NB4 (cell line): ENCODE measurements around the gene POMP.

Source experiments
- CTCF ChIP-seq: IDR thresholded peaks from one replicate; pipeline ENCODE4 v1.5.1; 2012; ENCODE audit warnings: low read depth, low read length
- MAX ChIP-seq: IDR thresholded peaks from 2 replicates; pipeline ENCODE4 v1.6.1; 2011; ENCODE audit warnings: low read depth, low read length

DNA sequence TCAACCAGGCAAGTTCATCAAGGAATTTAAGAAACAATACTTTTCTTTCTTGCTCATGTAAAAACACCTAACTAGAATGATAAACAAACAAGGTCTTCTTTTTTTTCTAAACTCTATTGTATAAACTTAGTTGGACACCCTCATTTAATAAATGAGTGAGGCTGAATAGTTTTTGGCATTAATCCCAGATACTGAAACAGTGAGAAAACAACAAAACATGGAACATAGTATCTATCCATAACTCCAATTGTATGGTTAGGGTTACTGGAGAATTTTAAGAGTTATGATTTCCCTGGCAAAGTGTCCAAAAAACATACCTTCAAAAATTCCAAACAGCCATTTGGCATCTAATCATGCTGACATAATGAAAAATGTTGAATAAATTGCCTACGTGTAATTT is 5.8 kb upstream of the POMP start:
- no peak for TF ChIP-seq CTCF
- no peak for TF ChIP-seq MAX
